ENCODE data around the gene VPS4A.

DNA sequence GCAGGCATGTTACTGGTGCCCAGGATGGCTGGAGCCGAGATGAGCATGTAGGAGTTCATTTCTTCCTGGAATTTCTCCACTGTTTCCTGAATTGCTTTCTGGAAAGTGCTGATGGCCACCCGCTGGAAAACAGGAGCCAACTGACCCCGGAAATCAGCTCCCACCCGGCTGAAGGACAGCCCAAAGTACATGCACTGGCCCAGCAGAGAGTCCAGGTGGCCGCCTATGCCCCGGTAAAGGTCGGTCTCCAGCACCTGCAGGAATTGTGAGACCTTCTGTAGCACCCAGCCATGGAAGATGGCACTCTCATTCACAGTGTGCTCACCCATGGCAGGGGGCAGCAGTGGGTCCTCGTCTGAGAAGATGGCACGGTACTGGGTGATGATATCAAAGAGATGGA lies 23.5 kb downstream of the VPS4A start:
- TF ChIP-seq, protein P1, sequence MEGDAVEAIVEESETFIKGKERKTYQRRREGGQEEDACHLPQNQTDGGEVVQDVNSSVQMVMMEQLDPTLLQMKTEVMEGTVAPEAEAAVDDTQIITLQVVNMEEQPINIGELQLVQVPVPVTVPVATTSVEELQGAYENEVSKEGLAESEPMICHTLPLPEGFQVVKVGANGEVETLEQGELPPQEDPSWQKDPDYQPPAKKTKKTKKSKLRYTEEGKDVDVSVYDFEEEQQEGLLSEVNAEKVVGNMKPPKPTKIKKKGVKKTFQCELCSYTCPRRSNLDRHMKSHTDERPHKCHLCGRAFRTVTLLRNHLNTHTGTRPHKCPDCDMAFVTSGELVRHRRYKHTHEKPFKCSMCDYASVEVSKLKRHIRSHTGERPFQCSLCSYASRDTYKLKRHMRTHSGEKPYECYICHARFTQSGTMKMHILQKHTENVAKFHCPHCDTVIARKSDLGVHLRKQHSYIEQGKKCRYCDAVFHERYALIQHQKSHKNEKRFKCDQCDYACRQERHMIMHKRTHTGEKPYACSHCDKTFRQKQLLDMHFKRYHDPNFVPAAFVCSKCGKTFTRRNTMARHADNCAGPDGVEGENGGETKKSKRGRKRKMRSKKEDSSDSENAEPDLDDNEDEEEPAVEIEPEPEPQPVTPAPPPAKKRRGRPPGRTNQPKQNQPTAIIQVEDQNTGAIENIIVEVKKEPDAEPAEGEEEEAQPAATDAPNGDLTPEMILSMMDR (IDR thresholded peaks at IDR 0.05): no peak
- TF ChIP-seq POLR2A (IDR thresholded peaks at IDR 0.05): no peak

Data from heart left ventricle (tissue), 13 donors.